BJ (cell line): ENCODE data around the gene SPATA6L. TPM values are rescaled to one million over a fixed set of nuclear protein-coding genes. Genes with fewer than 3 reads are reported as not detected.

ENCODE experiments used
- CTCF ChIA-PET: fragments of 350-600 bp; formaldehyde crosslinking; extraction: SDS; loops from one replicate; lab custom pipeline; 2021; ENCODE audit warnings: antibody characterized with exemption, inconsistent platforms; lab: Yijun Ruan, JAX
- POLR2A ChIA-PET: fragments of 300-600 bp; sonication (Branson Sonifier 250); formaldehyde crosslinking; extraction: SDS; loops from one replicate; lab custom pipeline; 2021; ENCODE audit warnings: antibody characterized with exemption; lab: Charles Lee
- DNase-seq: peaks from one replicate; pipeline ENCODE4 v3.0.0-alpha.2; 2011; ENCODE audit warnings: low read depth
- H3K27me3 ChIP-seq: 2 replicates; pipeline ENCODE4 v1.6.0; 2011; ENCODE audit warnings: low read length; ENCODE audit not compliant: control insufficient read depth, insufficient read depth
- H3K36me3 ChIP-seq: 2 replicates; pipeline ENCODE4 v1.5.1; 2011; ENCODE audit warnings: low read length; ENCODE audit not compliant: control insufficient read depth, insufficient read depth
- H3K4me3 ChIP-seq: 2 replicates; pipeline ENCODE4 v1.5.1; 2011; ENCODE audit warnings: low read depth, mild to moderate bottlenecking, control low read depth, low read length
- polyA plus RNA-seq: library from polyadenylated mRNA; depleted of rRNA; stranded (reverse); fragments of >200 nt; gene quantifications from 2 replicates; pipeline ENCODE4 v1.2.3, GENCODE V29; 2011
- TF ChIP-seq, protein P1 (sequence below): IDR thresholded peaks from 2 replicates; pipeline ENCODE4 v1.5.1; 2011; ENCODE audit warnings: low read depth, mild to moderate bottlenecking, control low read depth, inconsistent platforms, low read length, moderate library complexity; ENCODE audit not compliant: insufficient read depth

SPATA6L gene
- polyA plus RNA-seq, 1 experiment: 0.43 TPM

GRCh38 chr9:4630836-4631235, 35.4 kb downstream of the SPATA6L start:
- ChIA-PET POLR2A (no interaction called here), CTCF (interaction anchor here (1.3 kb wide), 1 partner anchor 9 kb away, joined by 7 read pairs; no protein-coding TSS in a partner anchor)
- TF ChIP-seq, protein P1, sequence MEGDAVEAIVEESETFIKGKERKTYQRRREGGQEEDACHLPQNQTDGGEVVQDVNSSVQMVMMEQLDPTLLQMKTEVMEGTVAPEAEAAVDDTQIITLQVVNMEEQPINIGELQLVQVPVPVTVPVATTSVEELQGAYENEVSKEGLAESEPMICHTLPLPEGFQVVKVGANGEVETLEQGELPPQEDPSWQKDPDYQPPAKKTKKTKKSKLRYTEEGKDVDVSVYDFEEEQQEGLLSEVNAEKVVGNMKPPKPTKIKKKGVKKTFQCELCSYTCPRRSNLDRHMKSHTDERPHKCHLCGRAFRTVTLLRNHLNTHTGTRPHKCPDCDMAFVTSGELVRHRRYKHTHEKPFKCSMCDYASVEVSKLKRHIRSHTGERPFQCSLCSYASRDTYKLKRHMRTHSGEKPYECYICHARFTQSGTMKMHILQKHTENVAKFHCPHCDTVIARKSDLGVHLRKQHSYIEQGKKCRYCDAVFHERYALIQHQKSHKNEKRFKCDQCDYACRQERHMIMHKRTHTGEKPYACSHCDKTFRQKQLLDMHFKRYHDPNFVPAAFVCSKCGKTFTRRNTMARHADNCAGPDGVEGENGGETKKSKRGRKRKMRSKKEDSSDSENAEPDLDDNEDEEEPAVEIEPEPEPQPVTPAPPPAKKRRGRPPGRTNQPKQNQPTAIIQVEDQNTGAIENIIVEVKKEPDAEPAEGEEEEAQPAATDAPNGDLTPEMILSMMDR: no peak

DNA sequence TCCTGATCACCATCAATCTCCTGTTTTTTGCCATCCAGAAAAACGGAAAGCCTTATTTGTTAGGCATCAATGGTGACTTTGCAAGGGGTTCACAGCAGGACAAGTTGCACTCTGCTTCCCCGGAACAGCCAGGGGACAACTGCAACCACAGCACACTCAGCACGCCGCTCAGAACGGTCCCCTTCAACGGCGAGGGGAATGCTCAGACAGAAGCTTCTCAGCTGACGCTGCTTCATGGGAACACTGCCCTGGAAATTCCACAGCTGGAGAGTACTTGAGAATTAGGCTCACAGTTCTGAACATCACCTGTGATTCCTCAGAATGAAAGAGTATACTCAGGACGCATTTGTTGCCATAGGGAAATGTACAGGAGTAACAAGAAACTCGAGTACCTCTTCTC, 44.3 kb downstream of the SPATA6L start:
- Histone ChIP-seq H3K4me3 (no peak overlapping the region), H3K27me3 (peaks cover 2% of the 10 kb centered on the region; the same call in 1 of the 2 replicates), H3K36me3 (no peaks in the 10 kb centered on the region)
- no peak for DNase-seq
- ChIA-PET POLR2A (no interaction called here), CTCF (interaction anchor here (1.1 to 2.6 kb wide), 3 partner anchors 18 to 239 kb away, joined by 3 to 8 read pairs (median 3); no protein-coding TSS in a partner anchor)
- TF ChIP-seq, protein P1: no peak

More at GRCh38 chr9:4630836-4631235, 35.4 kb downstream of the SPATA6L start:
- Histone ChIP-seq H3K36me3 (no peaks in the 10 kb centered on the region), H3K27me3 (peaks cover 2% of the 10 kb centered on the region; the same call in 1 of the 2 replicates), H3K4me3 (no peak overlapping the region)
- no peak for DNase-seq

DNA sequence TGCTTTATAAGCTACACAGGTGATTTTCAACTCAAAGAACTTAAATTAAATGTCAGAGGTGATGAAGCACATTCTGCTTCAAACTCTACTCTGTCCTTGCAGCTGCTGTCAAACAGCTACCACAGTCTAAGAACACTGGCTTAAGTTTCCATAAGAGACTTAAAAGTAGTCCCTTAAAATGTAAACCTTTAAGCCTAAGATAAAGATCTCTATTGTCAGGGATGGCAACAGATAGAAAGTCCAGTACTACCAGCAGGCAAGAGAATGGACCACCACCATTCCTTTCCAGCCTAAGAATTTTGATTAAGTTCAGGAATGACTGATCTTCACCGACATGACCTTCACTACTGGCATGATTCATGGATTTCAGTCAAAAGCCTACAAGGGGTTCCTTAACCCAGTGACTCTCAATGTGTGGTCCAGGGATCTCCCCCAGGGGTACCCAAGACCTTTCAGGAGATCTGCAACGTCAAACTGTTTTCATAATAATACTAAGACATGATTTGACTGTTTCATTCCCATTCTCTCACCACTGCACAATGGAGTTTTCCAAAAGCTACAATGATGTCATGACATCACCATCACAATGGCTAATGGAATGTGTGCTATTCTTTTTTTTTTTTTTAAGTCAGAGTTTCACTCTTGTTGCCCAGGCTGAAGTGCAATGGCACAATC, 45.3 kb downstream of the SPATA6L start:
- peaks cover 2% of the 10 kb centered on the region; the same call in 1 of the 2 replicates for H3K27me3 ChIP-seq
- CTCF ChIA-PET: interaction anchor here (0.6 to 1.4 kb wide), 4 partner anchors 12 to 237 kb away, joined by 3 read pairs; no protein-coding TSS in a partner anchor
- TF ChIP-seq, protein P1: no peak
- H3K36me3 ChIP-seq: no peaks in the 10 kb centered on the region
- H3K4me3 ChIP-seq: no peak overlapping the region
- POLR2A ChIA-PET: no interaction called here
- DNase-seq: no peak

DNA sequence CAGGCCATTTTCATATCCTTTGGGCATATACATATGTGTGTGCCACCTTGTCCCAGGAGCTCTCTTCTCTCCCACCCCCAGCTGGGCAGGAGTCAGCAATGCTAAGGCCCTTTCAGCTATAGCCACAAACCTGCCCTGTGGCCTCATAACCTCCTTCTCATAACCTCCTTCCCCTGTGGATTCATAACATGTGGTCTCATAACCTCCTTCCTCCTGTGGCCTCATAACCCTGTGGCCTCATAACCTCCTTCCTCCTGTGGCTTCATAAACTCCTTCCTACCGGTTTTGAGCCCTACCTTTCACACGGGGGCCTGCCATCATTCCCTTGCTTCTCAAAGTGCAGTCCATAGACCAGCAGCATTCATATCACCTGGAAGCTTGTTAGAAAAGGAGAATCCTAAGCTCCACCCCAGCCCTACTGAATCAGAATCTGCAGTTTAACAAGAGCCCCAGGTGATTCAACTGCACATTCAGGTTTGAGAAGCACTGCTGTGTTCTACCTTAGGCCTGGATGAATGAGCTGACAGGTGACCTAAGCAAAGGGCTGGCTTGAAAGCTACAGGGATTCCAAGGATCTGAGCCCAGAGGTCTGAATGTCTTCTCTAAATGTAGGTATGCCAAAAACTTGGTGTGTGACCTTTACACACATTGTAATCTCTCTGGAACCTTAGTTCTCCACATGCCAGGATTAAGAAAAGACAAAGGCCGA, 46.1 kb downstream of the SPATA6L start:
- Histone ChIP-seq H3K36me3 (no peaks in the 10 kb centered on the region), H3K4me3 (no peak overlapping the region), H3K27me3 (0 out of 2 replicates have a peak, but pooled peaks cover 1% of the 10 kb centered on the region)
- TF ChIP-seq, protein P1: no peak
- CTCF ChIA-PET: interaction anchor here (1.1 to 1.4 kb wide), 3 partner anchors 8 to 236 kb away, joined by 3 read pairs; no protein-coding TSS in a partner anchor
- POLR2A ChIA-PET: no interaction called here
- DNase-seq: no peak

DNA sequence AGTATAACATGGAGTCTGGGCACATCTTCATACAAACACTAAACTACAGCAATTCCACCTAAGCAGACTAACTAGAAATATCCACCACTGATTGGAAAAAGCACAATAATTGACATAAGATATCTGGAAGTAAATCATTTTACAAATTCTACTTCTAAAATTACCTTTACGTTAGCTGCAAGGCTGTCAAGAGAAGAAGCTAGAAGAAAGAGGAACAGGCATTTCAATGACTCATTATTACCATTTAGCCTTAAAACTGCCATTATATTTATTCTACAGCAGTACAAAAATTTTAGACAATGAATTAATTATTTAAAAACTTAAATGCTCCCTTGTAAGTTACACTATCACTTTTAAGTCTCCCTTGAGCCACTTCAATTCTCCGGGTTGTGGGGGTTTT, 47.6 kb downstream of the SPATA6L start:
- TF ChIP-seq, protein P1: no peak
- Histone ChIP-seq H3K27me3 (0 out of 2 replicates have a peak, but pooled peaks cover 1% of the 10 kb centered on the region), H3K36me3 (no peaks in the 10 kb centered on the region), H3K4me3 (no peak overlapping the region)
- POLR2A ChIA-PET: no interaction called here
- DNase-seq: no peak
- CTCF ChIA-PET: no interaction called here
